Testis (tissue), 2 donors: ENCODE measurements around the gene CTU1.

Experiments used
- POLR2A ChIP-seq: fragments of 450-650 bp; IDR thresholded peaks from one replicate; pipeline ENCODE4 v1.6.1; 2017; ENCODE audit warnings: antibody characterized with exemption, mild to moderate bottlenecking, moderate library complexity
- TF ChIP-seq, protein P1 (sequence below), 3 experiments: fragments of 450-650 bp in 2 of 3; fragments of 200-600 bp in 1 of 3; sonication (generic) in 1 of 3; IDR thresholded peaks; one replicate each; pipeline ENCODE4 v1.5.1; 2016 to 2019; ENCODE audit warnings: antibody characterized with exemption in 3 of 3, mild to moderate bottlenecking in 2 of 3, moderate library complexity in 1 of 3

DNA sequence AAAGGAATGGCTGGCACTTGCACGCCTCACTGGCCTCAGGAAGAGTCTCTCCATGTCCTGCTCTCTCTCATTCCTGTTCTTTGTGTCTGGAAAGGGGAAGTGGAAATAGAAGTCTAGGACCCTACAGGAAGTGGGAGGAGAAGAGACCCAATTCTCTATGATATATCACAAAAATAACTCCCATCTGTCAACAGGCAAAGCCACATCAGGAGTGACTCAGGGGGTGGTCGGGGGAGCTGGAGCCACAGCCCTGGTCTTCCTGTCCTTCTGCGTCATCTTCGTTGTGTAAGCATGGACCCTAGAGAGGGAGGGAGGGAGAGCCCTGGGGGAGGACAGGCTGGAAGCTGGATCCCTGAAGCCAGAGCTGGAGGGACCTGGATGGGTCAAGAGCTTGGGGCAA lies 19.5 kb upstream of the CTU1 start:
- TF ChIP-seq, protein P1, sequence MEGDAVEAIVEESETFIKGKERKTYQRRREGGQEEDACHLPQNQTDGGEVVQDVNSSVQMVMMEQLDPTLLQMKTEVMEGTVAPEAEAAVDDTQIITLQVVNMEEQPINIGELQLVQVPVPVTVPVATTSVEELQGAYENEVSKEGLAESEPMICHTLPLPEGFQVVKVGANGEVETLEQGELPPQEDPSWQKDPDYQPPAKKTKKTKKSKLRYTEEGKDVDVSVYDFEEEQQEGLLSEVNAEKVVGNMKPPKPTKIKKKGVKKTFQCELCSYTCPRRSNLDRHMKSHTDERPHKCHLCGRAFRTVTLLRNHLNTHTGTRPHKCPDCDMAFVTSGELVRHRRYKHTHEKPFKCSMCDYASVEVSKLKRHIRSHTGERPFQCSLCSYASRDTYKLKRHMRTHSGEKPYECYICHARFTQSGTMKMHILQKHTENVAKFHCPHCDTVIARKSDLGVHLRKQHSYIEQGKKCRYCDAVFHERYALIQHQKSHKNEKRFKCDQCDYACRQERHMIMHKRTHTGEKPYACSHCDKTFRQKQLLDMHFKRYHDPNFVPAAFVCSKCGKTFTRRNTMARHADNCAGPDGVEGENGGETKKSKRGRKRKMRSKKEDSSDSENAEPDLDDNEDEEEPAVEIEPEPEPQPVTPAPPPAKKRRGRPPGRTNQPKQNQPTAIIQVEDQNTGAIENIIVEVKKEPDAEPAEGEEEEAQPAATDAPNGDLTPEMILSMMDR (IDR thresholded peaks at IDR 0.05) = no peak
- no peak for TF ChIP-seq POLR2A
